Muscle of arm (tissue), 12 donors: Measurements from ENCODE around the gene KLF3. TPM values are rescaled to one million over a fixed set of nuclear protein-coding genes. Genes with fewer than 3 reads are reported as not detected.

Experiments used
- DNase-seq: peaks from one replicate; pipeline ENCODE4 v3.0.0-alpha.2; 2013
- polyA plus RNA-seq, 12 donors: library from polyadenylated mRNA; unstranded; fragments of 120-200 nt; gene quantifications; one replicate each; pipeline ENCODE4 v1.2.1, GENCODE V29; 2013; ENCODE audit not compliant: insufficient read length in 12 of 12

Gene KLF3
- polyA plus RNA-seq, 12 donors = 32.6 to 55.8 (median 39.1) TPM; not detected in 1

DNA sequence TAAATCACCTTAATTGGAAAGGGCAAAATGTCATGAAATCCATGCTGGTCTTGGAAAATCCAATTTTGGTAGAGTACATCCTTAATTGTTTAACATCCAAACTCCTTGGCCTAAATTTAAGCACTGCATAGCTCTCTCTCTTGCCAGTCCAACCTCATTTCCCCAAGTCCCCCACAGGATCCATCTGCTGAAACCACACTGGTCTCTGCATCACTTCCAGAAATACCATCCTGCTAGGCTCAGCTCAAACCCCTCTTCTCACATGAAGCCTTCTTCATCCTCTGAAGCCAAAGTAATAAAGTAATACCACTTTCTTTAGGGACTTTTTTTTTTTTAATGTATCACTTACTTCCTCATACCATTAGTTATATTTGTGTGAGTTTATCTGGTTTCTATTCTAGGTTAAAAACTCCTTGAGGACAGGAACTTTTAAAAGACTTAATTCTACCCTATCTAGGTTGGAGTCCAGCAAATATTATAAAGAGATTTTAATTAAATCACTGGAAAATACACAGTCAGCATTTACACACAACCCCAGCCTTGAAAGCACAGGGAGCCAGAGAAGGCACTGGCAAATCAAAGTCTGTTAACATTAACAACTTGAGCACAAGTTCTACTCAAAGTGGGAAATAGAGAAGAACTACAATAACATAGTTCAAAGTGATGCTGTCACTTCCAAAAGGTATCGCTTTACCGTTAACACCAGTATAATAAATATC lies 16.7 kb upstream of the KLF3 start:
- DNase-seq = no peak

DNA sequence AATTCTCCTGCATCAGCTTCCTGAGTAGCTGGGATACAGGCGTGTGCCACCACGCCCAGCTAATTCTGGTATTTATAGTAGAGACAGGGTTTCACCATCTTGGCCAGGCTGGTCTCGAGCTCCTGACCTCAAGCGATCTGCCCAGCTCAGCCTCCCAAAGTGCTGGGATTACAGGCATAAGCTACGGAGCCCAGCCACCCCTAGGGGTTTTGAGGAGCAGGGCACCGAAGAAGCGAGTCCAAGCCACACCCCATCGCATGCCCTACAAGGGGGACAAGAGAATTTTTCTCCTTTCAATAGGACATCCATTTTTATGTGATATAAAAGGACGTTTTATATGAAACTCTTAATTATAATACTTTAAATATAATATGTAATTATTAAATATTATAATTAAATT lies 13.9 kb upstream of the KLF3 start:
- DNase-seq = no peak

DNA sequence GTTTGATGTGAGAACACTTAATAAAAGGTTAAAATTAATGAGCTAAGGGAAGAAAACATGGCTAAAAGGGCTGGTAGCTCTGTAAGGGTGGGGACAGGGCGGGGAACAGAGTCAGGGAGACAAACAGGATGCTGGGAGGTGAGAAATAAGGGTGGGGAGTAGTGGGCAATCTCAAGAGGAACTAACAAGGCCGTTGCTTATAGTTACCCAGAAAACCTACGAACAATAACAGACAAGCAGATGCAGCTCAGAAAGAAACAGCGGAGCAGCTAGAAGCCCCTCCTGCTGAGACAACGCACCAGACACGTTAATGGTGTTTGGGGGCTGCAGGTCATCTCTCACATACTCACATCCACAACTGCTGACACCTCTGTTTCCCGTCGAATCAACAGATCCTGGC lies 9.7 kb upstream of the KLF3 start:
- no peak for DNase-seq

DNA sequence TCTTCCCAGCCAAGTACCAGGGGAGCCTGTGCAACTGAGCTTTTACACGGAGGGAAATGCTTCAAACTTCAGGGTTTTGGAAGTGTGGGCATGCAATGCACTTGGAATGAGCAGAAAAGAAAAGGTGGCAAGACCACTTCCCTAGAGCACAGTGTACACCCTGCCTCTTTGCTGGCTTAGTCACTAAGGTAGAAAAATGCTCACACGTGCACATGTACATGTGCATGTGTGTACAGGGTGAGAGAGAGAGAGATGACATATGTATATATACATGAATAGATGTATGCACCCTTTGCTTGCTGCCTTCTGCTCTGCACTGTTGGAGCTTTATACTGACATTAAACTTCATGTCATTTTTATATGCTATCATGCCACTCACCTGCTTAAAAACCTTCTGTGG lies 7.9 kb upstream of the KLF3 start:
- DNase-seq = no peak

DNA sequence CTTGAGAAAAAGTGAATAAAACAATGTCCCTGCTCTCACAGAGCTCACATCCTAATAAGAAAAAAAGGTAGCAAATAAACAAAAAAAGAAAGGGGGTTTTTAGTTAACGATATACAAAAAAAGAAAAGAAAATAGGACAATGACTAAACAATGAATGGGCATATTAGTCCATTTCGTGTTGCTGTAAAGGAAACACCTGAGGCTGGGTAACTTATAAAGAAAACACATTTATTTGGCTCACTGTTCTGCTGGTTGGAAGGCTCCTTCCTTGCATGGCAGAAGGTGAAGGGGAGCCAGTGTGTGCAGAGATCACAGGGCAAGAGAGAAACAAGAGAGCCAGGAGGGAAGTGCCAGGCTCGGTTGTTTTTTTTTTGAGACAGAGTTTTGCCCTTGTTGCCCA lies 4.7 kb upstream of the KLF3 start:
- no peak for DNase-seq

DNA sequence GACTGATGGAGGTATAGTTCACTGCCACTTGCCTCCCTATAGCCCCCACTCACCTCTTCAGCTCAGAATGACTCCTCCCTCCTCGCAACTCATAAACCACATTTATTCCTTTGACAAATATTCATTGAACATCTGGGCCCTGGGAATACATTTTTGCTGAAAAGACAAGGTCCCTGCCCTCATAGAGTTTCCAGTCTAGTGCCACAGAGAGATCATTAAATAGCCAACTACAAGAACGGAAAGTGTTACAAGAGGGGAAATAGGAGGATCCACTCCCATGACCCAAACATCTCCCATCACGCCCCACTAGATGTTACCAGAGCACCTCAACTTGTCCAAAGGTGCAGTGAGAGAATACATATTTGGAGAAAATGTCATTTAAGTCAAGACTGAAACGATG lies 3.2 kb upstream of the KLF3 start:
- DNase-seq = no peak

DNA sequence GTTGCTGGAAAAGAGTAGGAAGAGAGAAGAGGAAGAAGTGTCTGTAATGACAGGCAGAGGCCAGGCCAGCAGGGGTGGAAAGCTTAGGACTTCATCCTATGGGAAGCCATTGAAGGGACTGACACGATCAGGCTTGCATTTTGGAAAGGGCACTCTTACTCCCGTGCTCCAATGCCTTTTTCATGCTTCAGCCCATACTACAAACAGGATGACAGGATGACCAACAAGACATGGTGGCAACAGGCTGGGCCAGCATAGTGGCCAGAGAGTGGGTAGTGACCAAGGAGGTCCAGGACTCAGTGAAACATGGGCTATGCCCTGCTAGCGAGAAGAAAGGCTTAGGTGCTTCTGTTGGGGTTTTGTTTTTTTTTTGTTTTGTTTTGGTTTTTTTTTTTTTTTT lies 2.6 kb upstream of the KLF3 start:
- DNase-seq = no peak

DNA sequence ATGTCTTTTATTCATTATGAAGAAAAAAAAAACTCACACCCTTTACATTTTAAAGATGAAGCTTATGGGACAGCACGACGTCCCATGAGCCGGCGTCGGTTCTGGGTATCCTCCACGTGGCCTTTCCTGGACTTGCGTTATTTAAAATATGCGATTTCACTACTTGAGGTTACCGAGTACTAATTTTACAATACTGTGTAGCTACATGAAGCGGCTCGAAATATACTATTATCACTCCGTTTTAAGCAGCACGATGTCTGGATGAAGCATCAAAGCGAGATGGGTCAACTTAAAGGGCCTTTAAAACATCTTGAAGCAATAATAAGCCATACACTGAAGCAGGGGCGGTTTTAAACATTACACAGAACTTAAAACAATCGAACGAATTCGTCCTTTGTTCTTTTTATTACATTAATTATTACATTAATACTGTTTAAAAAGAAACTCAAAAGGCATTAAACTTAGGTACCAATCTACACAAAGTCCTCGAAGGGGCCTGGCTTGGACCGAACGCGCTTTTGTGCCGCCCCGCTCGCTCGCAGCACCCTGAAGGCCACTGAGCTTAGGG lies 1.4 kb upstream of the KLF3 start:
- DNase-seq = peak; percentile 58

DNA sequence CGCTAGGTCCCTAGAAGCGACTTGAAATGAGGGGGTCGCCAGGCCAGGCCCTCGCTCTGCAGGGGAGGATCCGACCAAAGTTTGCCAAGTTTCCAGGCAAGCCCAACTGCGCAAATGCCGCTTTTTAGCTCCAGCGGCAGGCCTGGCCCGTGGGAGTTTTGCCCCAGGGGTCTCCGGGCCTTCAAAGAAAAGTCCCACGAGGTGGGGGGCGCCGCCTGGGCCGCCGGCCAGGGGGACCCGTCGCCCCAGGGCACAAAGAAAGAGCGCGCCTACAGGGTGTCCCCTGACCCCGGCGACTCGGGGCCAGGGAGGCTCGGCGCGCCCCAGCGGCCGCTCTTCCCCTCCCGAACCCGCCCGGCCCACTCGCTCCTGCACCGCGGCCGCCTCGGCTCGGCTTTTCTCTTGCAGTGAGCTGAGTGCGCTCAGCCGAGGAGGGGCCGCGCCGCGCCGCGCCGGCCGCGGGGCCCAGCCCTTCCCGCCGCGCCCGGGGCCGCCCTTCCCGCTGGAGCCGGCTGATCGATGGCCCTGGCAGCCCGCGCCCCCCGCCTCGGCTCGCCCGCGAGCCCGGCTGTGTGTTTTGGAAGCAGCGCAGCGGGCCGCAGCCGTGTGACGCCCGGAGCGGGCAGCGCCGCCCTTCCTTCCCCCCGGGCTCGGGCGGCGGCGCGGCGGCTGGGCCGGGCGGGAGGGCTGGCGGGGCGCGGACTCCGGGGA lies 754 bp upstream of the KLF3 start:
- DNase-seq = peak; percentile 66

DNA sequence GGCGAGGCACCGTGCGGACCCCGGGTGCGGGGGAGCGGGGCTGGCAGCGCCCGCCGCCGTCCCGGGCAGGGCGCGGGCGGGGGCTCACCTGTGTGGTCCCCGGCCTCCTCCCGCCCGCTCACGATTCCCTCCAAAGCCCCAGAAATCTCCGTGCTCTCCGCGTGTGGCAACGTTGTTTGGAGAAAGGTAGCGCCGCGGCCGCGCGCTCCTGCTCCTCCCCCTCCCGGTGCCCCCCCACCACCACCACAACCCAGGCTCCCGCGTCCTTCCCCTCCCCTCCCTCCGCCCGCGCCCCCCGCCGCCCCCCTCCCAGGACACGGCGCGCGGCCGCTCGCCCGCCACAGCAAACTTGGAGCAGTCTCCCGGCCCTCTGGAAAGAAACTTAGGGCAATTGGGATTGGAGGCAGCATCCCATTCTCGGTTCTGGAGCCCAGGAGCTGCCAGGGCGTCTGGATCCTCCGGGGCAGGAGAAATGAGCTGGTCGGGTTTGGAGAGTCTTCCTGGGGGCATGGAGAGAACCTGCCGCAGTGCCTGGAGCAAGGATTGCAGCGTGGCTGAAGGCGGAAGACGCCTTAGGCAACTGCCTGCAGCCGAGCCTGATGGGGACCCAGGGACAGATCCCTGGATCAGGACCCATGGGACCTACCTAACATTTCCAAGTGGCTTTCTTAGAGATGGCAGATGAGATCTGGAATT lies 855 bp downstream of the KLF3 start:
- peak; percentile 75 for DNase-seq

DNA sequence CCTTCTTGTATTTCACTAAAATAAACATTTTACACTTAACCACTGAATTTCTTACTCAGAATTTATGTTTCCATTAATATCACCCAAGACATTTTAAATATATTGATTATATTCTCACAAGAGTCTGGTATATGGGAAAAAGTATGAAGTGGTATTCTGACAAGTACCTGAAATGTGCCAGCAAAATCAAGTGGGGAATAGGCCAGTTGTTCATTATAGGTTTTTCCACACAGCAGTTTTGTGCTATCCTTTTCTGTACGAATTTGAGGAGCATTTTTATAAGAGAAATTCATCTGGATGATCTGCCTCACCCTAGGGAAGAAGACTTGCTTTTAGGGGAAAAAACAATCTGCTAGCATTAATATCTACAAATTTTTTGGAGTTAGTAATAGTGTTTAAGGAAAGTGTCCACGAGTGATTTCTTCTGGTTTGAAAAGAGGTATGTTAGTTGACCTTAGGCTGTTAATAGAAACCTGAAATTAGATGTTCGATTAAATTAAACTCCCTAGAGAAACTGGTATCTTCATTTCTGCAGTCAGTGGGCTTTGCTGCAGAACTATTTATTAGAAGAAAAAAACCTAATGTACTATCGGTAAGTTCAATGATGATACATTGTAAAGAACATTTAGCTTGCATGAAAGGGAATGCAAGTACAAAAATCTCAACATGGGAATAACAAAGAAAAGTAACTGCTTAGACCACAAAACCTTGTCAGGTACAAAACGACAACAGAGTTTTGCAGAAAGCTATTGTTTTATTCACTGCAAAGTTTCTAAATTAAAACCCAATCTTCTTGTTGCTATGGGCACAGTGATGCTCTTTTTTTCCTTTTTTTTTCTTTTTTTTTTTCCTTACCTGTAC lies 1.8 kb downstream of the KLF3 start:
- DNase-seq = peak; percentile 25

DNA sequence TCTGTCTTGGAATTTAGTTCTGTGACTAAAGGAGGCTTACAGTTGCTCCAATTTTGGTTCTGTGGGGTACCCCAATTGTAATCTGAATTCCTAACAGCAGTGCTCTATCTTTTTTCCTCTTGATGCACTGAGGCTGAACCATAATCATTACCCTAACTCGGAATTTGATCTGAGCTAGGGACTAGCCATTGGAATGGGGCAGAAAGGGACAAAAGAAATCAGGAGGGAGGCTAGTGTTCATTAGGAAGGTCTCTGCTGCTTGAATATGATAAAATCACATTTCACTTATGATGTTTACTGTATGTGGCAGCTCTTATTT lies 2.7 kb downstream of the KLF3 start:
- no peak for DNase-seq

DNA sequence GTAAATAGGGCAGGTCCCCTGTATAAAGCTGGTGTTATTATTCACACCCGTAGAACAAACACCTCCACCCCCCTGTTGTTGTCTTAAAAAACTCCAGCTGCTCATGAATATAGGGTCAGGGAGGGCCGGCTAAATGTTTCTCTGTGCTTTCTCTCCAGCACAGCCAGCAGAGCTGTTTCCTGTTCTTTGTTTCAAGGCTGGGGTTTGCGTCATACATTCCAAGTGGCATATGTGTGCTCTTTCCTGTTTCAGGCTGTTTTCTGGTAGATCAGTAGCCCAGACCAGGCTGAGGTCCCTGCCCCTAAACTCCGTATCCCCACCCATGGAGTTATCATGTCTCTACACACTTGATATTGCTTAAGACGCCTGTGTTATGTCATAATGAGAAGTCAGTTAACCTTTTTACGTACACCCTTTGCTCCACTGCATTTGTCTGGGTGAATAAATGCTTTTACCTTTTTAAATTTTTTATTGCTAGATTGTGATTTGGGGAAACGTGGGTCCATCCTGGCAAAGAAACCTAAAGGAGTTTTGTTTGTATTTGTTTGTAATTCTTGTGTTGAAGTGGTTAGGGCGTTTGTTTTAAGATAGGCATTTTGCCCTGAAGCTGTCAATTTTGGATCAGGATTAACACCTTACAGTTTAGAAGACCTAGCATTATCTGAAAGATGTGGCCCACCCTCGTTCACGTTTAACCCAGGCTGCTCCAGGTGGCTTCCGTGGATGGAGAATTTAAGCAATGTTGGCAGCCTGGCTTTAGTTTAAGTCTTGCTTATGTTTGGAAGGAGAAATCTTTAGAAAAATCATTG lies 3.3 kb downstream of the KLF3 start:
- DNase-seq = peak; percentile 91

DNA sequence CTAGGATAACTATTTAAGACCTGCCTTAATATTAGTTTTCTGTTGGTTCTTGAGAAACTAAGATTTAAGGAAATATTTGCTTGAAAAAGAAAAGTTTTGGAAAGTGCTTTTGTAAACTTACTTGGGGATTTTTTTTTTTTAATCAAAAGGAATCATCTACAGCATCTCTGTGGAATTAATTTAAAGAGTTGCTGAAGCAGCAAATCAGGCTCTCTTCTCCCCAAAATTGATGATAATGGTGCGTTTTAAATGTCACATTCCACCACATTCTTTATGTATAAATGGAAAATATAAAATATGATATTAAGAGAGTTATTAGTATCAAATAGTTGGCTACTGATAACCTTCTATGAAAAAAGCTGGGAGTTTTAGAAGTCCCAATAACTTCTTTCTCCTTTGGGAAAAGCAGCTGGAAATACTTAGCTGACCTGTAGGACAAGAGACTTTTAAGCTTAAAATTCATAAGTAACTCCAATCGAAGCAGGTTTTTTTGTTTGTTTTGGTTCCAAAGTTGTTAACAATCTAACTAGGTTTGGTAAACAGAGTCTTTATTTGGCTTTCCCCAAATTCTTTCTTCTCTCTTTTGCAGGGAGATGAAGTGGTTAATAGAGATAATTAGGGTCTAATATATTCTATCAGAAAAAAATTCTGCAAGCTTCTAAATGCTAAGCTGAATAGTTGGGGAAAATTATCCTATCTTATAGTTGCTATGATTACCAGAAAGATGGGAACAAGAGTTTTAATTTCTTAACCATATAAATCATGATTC lies 4.4 kb downstream of the KLF3 start:
- no peak for DNase-seq

DNA sequence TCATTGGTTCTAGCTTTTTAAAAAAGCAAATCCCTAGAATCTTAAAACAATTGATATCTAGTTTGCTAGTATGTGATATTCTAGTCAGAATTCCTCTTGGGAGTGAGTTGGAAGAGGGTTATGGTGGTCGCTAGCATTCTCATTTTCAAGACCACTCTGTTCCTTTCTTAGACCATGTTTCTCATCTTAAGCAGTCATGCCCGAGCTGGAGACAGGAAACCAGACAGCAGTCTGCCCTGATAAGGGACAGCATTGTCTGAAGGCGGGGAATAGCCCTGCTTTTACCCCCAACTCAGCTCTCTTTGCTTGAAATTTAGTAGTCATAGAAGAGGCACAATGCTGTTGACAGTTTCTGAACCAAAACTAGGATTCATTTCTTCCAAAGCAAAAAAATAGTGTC lies 5.2 kb downstream of the KLF3 start:
- DNase-seq = no peak

DNA sequence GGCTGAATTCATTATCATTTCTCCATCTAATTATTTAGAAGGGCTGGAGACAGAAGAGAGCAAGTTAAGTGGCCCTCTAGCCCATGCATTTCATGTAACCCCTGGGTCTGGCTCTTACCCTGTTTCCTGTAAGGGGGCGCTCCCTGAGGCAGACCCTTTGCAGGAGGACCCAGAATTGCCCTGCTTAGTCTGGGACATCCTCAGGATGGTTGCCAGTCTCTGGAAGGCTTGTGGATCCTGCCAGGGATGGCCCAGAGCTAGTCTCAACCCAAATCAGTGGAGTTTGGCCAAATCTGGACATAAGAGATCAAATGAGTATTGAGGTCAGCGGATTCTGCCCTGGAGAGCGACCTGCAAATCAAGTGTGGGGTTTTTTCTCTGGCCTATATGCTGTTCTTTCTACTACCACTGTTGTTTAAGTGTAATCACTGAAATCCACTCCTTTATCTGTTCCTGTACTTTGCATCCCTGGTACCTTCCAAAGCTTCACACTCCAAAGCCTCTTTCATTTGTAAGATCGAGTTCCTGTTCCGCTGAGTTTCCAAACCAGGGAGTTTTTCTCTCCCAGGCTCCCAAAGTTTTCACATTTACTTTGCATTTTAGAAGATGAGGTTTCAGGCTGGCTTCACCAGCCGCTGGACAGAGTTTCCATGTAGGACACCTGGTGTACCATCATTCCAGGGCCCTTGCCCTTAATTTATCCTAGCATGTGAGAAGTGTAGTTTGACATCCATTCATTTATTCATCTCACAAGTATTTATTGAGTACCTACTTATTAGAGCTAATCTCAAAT lies 6.3 kb downstream of the KLF3 start:
- no peak for DNase-seq

DNA sequence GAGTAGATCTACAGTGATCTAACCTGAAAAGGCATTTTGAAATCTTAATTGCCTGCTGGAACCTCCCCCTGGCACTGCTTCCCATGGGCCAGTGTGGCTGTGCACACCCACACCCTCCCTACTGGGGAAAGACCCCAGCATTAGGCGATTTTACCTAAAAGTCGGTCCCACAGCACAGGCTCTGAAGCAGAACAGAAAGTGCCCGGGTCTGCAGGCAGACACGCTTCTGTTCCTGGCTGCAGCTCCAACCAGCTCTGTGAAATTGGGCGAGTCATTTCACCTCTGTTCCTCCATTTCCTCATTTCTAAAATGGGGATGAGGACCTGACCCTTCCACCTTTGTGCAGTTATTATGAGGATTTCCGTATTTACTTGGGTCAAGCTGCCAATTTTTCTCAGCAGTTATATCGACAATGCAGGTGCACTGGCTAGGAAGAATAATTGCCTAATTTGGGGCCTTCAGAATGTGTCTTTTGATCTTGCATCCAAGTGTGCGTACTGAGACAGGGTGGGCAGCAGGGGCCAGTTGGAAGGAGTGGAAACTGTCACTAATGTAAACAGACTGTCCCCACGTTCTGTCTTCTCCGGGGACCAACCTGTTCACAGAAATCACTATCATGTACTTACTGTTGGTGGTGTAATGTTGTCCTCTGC lies 7.1 kb downstream of the KLF3 start:
- DNase-seq = no peak

DNA sequence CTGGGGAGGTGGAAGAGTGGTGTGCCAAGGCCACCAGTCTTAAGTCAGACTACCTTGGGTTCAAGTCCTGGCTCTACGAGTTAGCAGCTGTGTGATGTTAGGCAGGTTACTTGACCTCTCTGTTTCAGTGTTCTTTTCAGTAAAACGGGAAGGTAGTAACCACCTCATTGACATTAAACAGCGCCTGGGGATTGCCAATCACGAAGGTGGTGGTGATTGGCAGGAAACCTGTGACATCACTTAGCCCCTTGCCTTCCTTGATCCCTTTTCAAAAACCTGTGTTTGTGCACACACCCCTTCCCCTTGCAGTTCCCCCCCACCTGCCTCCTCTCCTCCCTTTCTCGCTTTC lies 7.6 kb downstream of the KLF3 start:
- DNase-seq = no peak

DNA sequence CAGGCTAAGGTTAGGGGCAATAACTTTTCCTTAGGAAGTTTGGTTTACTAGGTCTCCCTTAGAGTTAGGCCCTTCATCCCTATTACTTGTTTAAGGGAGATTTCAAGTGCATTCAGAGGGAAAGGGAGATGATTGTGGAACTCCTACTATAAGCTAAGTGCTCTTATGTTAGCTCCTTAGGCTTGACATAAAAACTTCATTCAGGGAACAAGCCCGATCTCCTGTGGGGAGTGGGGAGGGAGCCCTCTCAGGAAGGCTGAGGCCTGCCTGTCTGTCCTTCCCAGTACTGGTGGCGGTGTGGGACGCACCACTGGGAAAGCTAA lies 8.0 kb downstream of the KLF3 start:
- no peak for DNase-seq
